Prostate gland (tissue), 2 donors: ENCODE results near the gene OR51I1. TPM values are rescaled to one million over a fixed set of nuclear protein-coding genes. Genes with fewer than 3 reads are reported as not detected.

Experiments
- DNase-seq: peaks from one replicate; pipeline ENCODE4 v3.0.0-alpha.2; 2019; ENCODE audit warnings: low spot score
- H3K27ac ChIP-seq, 2 donors: fragments of 200-600 bp; sonication (generic); 2 replicates each; pipeline ENCODE4 v1.5.1; 2017 to 2019
- H3K27me3 ChIP-seq: fragments of 200-600 bp; sonication (generic); replicated peaks from 2 replicates; pipeline ENCODE4 v1.5.1; 2019; ENCODE audit not compliant: insufficient read depth
- H3K36me3 ChIP-seq, 2 donors: fragments of 200-600 bp; sonication (generic); 1 replicate in 1 of 2; 2 replicates in 1 of 2; pipeline versions ENCODE4 v1.5.1 to v1.8.1; 2017 to 2019
- H3K4me1 ChIP-seq: fragments of 200-600 bp; sonication (generic); replicated peaks from 2 replicates; pipeline ENCODE4 v1.5.1; 2019
- H3K4me3 ChIP-seq, 2 donors: fragments of 200-600 bp; sonication (generic); 2 replicates each; pipeline ENCODE4 v1.5.1; 2017 to 2019
- H3K9me3 ChIP-seq: fragments of 200-600 bp; sonication (generic); 2 replicates; pipeline ENCODE4 v1.5.1; 2017
- CTCF ChIP-seq, 4 experiments: fragments of 200-600 bp in 2 of 4; fragments of 450-650 bp in 2 of 4; sonication (generic) in 2 of 4; IDR thresholded peaks; 1 replicate in 3 of 4; 2 replicates in 1 of 4; pipeline ENCODE4 v1.5.1; 2016 to 2019; ENCODE audit warnings: antibody characterized with exemption in 4 of 4, mild to moderate bottlenecking in 2 of 4, moderate library complexity in 2 of 4
- POLR2A ChIP-seq: fragments of 450-650 bp; IDR thresholded peaks from one replicate; pipeline ENCODE4 v1.6.1; 2016; ENCODE audit warnings: antibody characterized with exemption, mild to moderate bottlenecking
- POLR2AphosphoS5 ChIP-seq: sonication (generic); formaldehyde crosslinking; IDR thresholded peaks from one replicate; pipeline ENCODE4 v1.6.1; 2017; ENCODE audit warnings: antibody characterized with exemption
- intact Hi-C: fragments of 100-400 bp; cut with DNase I; formaldehyde crosslinking; loops from one replicate; pipeline ENCODE4 v1.14.2; 2022
- total RNA-seq, 2 donors: library from RNA; depleted of rRNA; stranded (reverse); fragments of >200 nt; gene quantifications; one replicate each; pipeline ENCODE4 v1.1.0, GENCODE V29; 2016

OR51I1 gene
- total RNA-seq, 2 donors from 2014 or later: 1.1 TPM; not detected in 1

- H3K27ac ChIP-seq: no peak overlapping the region
- no peak for DNase-seq
- no peak for TF ChIP-seq CTCF (IDR thresholded peaks at IDR 0.05)
- TF ChIP-seq POLR2A: no peak
- no peak for TF ChIP-seq POLR2AphosphoS5
- no peaks in the 10 kb centered on the region for H3K9me3 ChIP-seq
- H3K27me3 ChIP-seq: no peaks in the 10 kb centered on the region
- no peaks in the 10 kb centered on the region for H3K4me1 ChIP-seq
- no peak overlapping the region for H3K4me3 ChIP-seq
- H3K36me3 ChIP-seq: no peaks in the 10 kb centered on the region
- intact Hi-C loops: no loop called here
Observed at GRCh38 chr11:5394091-5394490, 47.2 kb downstream of the OR51I1 start.

Other genes starting within 250 kb of the OR51I1 start
- not detected for gene OR51V1, start 240.8 kb downstream of the OR51I1 start, total RNA-seq
- gene HBB, start 214.4 kb downstream of the OR51I1 start, total RNA-seq: 10 to 100 TPM in 1 of 2 donors, 1 to 10 TPM in 1; 9.5 to 15.7 TPM
- not detected for gene HBD, start 207.0 kb downstream of the OR51I1 start, total RNA-seq
- not detected for gene HBG1, start 191.7 kb downstream of the OR51I1 start, total RNA-seq
- not detected for gene HBG2, start 186.7 kb downstream of the OR51I1 start, total RNA-seq
- gene HBE1, start 171.6 kb downstream of the OR51I1 start, total RNA-seq: not detected
- gene OR51B4, start 139.6 kb downstream of the OR51I1 start, total RNA-seq: not detected
- gene OR51B2, start 117.2 kb downstream of the OR51I1 start, total RNA-seq: not detected
- 1 to 10 TPM in 1 of 2 donors, under 1 TPM in 1; 0.23 to 2.5 TPM for gene OR51B5, start 98.0 kb downstream of the OR51I1 start, total RNA-seq
- gene OR51B6, start 90.0 kb downstream of the OR51I1 start, total RNA-seq: not detected
- gene OR51M1, start 57.7 kb downstream of the OR51I1 start, total RNA-seq: under 1 TPM in 1 of 2 donors, not detected in 1; 0.91 TPM
- not detected for gene OR51Q1, start 19.4 kb downstream of the OR51I1 start, total RNA-seq
- not detected for gene OR51I2, start 7.8 kb upstream of the OR51I1 start, total RNA-seq
- not detected for gene OR52D1, start 47.2 kb upstream of the OR51I1 start, total RNA-seq
- gene UBQLN3, start 68.4 kb upstream of the OR51I1 start, total RNA-seq: 10 to 100 TPM in 1 of 2 donors, 1 to 10 TPM in 1; 2.8 to 13.5 TPM
- gene UBQLNL, start 75.2 kb upstream of the OR51I1 start, total RNA-seq: 1 to 10 TPM in 1 of 2 donors, under 1 TPM in 1; 0.68 to 1.6 TPM
- gene OR52H1, start 107.0 kb upstream of the OR51I1 start, total RNA-seq: under 1 TPM in 1 of 2 donors, not detected in 1; 0.57 TPM
- not detected for gene OR52B6, start 139.4 kb upstream of the OR51I1 start, total RNA-seq
- 1 to 10 TPM; 4.8 to 6.3 TPM for gene TRIM6, start 155.1 kb upstream of the OR51I1 start, total RNA-seq
- gene TRIM34, start 183.5 kb upstream of the OR51I1 start, total RNA-seq: 10 to 100 TPM; 10.3 to 15.5 TPM
- 10 to 100 TPM; 17.4 to 36.9 TPM for gene TRIM5, start 243.6 kb upstream of the OR51I1 start, total RNA-seq
- 10 to 100 TPM; 32.8 to 47.4 TPM for gene TRIM22, start 248.3 kb upstream of the OR51I1 start, total RNA-seq